ENCODE measurements around the gene CAPN3. TPM values are rescaled to one million over a fixed set of nuclear protein-coding genes. Genes with fewer than 3 reads are reported as not detected.

The CAPN3 gene
- total and polyA plus RNA-seq, 2 experiments from 2014 or later: 0.84 to 1.1 TPM

DNA sequence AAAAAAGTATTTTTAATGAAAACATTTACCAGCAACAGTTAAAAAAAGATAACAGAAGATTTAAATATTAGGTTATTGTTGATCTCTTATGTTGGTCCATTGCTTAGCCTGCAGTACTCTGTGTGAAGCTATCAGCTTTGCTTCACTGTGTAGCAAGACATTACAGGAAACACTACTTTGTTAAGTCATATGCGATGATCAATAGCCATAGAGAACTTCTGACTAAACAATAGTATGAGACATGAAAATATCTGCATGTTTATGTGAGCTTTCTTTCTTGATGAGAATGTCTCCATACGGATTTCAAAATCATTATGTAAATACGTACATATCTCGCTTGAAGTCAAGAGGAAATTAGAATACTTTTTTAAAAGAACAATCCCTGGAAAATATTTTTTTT, 27.0 kb upstream of the CAPN3 start:
- Mint-ChIP-seq H3K27me3 (ENCODE audit: insufficient read depth, low read depth, poor library complexity) (no peaks in the 10 kb centered on the region), H3K4me3 (no peak overlapping the region)

More for the DNA sequence above, 27.0 kb upstream of the CAPN3 start:
- Histone ChIP-seq H3K27me3 (ENCODE audit: insufficient read depth) (no peaks in the 10 kb centered on the region), H3K27ac (ENCODE audit: low read depth) (no peak overlapping the region), H3K4me3 (no peak overlapping the region), H3K4me1 (ENCODE audit: insufficient read depth) (no peaks in the 10 kb centered on the region), H3K9me2 (ENCODE audit: insufficient read depth) (no peaks in the 10 kb centered on the region; the same call in 1 of the 2 replicates), H3K4me2 (no peak overlapping the region), H4K20me1 (replicated peaks; ENCODE audit: insufficient read depth) (no peaks in the 10 kb centered on the region), H3F3A (replicated peaks; ENCODE audit: low read depth) (no peaks in the 10 kb centered on the region), H2AFZ (no peak overlapping the region), H3K36me3 (ENCODE audit: insufficient read depth) (0 out of 2 replicates have a peak, but pooled peaks cover 3% of the 10 kb centered on the region), H3K79me2 (replicated peaks; ENCODE audit: insufficient read depth) (no peaks in the 10 kb centered on the region)
- ATAC-seq (no peak), DNase-seq (ENCODE audit: low spot score) (no peak)
- no peak overlapping the region for H3K27ac Mint-ChIP-seq
- TF ChIP-seq, protein P1, sequence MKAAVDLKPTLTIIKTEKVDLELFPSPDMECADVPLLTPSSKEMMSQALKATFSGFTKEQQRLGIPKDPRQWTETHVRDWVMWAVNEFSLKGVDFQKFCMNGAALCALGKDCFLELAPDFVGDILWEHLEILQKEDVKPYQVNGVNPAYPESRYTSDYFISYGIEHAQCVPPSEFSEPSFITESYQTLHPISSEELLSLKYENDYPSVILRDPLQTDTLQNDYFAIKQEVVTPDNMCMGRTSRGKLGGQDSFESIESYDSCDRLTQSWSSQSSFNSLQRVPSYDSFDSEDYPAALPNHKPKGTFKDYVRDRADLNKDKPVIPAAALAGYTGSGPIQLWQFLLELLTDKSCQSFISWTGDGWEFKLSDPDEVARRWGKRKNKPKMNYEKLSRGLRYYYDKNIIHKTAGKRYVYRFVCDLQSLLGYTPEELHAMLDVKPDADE (IDR thresholded peaks at IDR 0.05): no peak
- TF ChIP-seq, protein P2, sequence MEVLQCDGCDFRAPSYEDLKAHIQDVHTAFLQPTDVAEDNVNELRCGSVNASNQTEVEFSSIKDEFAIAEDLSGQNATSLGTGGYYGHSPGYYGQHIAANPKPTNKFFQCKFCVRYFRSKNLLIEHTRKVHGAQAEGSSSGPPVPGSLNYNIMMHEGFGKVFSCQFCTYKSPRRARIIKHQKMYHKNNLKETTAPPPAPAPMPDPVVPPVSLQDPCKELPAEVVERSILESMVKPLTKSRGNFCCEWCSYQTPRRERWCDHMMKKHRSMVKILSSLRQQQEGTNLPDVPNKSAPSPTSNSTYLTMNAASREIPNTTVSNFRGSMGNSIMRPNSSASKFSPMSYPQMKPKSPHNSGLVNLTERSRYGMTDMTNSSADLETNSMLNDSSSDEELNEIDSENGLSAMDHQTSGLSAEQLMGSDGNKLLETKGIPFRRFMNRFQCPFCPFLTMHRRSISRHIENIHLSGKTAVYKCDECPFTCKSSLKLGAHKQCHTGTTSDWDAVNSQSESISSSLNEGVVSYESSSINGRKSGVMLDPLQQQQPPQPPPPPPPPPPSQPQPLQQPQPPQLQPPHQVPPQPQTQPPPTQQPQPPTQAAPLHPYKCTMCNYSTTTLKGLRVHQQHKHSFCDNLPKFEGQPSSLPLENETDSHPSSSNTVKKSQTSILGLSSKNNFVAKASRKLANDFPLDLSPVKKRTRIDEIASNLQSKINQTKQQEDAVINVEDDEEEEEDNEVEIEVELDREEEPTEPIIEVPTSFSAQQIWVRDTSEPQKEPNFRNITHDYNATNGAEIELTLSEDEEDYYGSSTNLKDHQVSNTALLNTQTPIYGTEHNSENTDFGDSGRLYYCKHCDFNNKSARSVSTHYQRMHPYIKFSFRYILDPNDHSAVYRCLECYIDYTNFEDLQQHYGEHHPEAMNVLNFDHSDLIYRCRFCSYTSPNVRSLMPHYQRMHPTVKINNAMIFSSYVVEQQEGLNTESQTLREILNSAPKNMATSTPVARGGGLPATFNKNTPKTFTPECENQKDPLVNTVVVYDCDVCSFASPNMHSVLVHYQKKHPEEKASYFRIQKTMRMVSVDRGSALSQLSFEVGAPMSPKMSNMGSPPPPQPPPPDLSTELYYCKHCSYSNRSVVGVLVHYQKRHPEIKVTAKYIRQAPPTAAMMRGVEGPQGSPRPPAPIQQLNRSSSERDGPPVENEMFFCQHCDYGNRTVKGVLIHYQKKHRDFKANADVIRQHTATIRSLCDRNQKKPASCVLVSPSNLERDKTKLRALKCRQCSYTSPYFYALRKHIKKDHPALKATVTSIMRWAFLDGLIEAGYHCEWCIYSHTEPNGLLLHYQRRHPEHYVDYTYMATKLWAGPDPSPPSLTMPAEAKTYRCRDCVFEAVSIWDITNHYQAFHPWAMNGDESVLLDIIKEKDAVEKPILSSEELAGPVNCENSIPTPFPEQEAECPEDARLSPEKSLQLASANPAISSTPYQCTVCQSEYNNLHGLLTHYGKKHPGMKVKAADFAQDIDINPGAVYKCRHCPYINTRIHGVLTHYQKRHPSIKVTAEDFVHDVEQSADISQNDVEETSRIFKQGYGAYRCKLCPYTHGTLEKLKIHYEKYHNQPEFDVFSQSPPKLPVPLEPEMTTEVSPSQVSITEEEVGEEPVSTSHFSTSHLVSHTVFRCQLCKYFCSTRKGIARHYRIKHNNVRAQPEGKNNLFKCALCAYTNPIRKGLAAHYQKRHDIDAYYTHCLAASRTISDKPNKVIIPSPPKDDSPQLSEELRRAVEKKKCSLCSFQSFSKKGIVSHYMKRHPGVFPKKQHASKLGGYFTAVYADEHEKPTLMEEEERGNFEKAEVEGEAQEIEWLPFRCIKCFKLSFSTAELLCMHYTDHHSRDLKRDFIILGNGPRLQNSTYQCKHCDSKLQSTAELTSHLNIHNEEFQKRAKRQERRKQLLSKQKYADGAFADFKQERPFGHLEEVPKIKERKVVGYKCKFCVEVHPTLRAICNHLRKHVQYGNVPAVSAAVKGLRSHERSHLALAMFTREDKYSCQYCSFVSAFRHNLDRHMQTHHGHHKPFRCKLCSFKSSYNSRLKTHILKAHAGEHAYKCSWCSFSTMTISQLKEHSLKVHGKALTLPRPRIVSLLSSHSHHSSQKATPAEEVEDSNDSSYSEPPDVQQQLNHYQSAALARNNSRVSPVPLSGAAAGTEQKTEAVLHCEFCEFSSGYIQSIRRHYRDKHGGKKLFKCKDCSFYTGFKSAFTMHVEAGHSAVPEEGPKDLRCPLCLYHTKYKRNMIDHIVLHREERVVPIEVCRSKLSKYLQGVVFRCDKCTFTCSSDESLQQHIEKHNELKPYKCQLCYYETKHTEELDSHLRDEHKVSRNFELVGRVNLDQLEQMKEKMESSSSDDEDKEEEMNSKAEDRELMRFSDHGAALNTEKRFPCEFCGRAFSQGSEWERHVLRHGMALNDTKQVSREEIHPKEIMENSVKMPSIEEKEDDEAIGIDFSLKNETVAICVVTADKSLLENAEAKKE (CRISPR knock-in tag; IDR thresholded peaks at IDR 0.05): no peak
- no peak for TF ChIP-seq EZH2 (IDR thresholded peaks at IDR 0.05; ENCODE audit: low read depth, unreplicated experiment)
- TF ChIP-seq, protein P3, sequence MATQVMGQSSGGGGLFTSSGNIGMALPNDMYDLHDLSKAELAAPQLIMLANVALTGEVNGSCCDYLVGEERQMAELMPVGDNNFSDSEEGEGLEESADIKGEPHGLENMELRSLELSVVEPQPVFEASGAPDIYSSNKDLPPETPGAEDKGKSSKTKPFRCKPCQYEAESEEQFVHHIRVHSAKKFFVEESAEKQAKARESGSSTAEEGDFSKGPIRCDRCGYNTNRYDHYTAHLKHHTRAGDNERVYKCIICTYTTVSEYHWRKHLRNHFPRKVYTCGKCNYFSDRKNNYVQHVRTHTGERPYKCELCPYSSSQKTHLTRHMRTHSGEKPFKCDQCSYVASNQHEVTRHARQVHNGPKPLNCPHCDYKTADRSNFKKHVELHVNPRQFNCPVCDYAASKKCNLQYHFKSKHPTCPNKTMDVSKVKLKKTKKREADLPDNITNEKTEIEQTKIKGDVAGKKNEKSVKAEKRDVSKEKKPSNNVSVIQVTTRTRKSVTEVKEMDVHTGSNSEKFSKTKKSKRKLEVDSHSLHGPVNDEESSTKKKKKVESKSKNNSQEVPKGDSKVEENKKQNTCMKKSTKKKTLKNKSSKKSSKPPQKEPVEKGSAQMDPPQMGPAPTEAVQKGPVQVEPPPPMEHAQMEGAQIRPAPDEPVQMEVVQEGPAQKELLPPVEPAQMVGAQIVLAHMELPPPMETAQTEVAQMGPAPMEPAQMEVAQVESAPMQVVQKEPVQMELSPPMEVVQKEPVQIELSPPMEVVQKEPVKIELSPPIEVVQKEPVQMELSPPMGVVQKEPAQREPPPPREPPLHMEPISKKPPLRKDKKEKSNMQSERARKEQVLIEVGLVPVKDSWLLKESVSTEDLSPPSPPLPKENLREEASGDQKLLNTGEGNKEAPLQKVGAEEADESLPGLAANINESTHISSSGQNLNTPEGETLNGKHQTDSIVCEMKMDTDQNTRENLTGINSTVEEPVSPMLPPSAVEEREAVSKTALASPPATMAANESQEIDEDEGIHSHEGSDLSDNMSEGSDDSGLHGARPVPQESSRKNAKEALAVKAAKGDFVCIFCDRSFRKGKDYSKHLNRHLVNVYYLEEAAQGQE (IDR thresholded peaks at IDR 0.05; ENCODE audit: unreplicated experiment): no peak
- no peak for TF ChIP-seq NANOG (IDR thresholded peaks at IDR 0.05; ENCODE audit: borderline replicate concordance)
- no peak for TF ChIP-seq STAT1 (IDR thresholded peaks at IDR 0.05; ENCODE audit: unreplicated experiment)
- no peak for TF ChIP-seq JUNB (IDR thresholded peaks at IDR 0.05; ENCODE audit: unreplicated experiment)
- TF ChIP-seq, protein P4, sequence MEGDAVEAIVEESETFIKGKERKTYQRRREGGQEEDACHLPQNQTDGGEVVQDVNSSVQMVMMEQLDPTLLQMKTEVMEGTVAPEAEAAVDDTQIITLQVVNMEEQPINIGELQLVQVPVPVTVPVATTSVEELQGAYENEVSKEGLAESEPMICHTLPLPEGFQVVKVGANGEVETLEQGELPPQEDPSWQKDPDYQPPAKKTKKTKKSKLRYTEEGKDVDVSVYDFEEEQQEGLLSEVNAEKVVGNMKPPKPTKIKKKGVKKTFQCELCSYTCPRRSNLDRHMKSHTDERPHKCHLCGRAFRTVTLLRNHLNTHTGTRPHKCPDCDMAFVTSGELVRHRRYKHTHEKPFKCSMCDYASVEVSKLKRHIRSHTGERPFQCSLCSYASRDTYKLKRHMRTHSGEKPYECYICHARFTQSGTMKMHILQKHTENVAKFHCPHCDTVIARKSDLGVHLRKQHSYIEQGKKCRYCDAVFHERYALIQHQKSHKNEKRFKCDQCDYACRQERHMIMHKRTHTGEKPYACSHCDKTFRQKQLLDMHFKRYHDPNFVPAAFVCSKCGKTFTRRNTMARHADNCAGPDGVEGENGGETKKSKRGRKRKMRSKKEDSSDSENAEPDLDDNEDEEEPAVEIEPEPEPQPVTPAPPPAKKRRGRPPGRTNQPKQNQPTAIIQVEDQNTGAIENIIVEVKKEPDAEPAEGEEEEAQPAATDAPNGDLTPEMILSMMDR (conservative IDR thresholded peaks at IDR 0.05; ENCODE audit: low read depth in 2 of 2): no peak
- TF ChIP-seq ZNF114 (CRISPR knock-in tag; IDR thresholded peaks at IDR 0.05): no peak
- TF ChIP-seq EZH2phosphoT487 (IDR thresholded peaks at IDR 0.05; ENCODE audit: unreplicated experiment): no peak
- no peaks in the 10 kb centered on the region for H3K4me1 Mint-ChIP-seq
- peaks cover 16% of the 10 kb centered on the region for H3K9me3 Mint-ChIP-seq
- peaks cover 15% of the 10 kb centered on the region for H3K36me3 Mint-ChIP-seq (ENCODE audit: low read depth)

Data from GM23338 (cell line).